ENCODE data around the gene ARSB.

The ARSB gene

DNA sequence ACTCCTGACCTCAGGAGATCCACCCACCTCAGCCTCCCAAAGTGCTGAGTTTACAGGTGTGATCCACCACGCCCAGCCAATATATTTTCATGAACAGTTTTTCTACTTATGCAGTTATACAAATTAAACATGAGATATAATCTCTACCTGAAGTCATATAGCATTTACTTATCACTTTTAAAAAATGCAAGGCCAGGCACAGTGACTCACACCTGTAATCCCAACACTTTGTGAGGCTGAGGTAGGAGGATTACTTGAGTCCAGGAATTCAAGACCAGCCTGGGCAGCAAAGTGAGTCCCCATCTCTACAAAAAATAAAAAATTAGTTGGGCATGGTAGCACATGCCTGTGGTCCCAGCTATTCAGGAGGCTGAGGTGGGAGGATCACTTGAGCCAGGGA lies 171.8 kb downstream of the ARSB start:
- Histone ChIP-seq H3K4me3 (ENCODE audit: low read depth, low read length) (no peak overlapping the region), H3K36me3 (replicated peaks) (no peaks in the 10 kb centered on the region), H3K27me3 (replicated peaks) (no peaks in the 10 kb centered on the region), H3K27ac (no peak overlapping the region)
- in situ Hi-C loops (cut with HindIII; ENCODE audit: low pct_ligation_motif_present, low sequenced_read_pairs) = no loop called here
- TF ChIP-seq, protein P1, sequence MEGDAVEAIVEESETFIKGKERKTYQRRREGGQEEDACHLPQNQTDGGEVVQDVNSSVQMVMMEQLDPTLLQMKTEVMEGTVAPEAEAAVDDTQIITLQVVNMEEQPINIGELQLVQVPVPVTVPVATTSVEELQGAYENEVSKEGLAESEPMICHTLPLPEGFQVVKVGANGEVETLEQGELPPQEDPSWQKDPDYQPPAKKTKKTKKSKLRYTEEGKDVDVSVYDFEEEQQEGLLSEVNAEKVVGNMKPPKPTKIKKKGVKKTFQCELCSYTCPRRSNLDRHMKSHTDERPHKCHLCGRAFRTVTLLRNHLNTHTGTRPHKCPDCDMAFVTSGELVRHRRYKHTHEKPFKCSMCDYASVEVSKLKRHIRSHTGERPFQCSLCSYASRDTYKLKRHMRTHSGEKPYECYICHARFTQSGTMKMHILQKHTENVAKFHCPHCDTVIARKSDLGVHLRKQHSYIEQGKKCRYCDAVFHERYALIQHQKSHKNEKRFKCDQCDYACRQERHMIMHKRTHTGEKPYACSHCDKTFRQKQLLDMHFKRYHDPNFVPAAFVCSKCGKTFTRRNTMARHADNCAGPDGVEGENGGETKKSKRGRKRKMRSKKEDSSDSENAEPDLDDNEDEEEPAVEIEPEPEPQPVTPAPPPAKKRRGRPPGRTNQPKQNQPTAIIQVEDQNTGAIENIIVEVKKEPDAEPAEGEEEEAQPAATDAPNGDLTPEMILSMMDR (IDR thresholded peaks at IDR 0.05; ENCODE audit: low read depth, low read length, missing control alignments) = no peak
- DNase-seq = no peak

DNA sequence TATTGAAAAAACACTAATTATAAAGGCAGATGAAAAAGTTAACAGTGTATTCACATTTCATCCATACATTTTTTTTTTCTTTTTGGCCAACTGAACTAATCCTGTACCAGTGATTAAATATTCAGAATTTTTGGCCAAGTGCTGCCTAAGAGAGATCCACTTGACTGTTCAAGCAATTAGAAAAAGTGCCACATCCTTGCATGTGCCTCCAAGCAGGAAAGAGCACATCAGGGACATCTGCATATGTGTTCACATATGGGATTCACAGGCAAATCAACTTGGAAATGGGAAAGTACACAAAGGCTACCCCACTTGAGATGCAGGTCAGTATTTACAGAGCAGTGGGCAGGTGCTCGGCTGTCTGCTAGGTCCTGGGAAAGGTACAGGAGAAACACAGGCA lies 173.2 kb downstream of the ARSB start:
- no peak for DNase-seq
- in situ Hi-C loops (cut with HindIII; ENCODE audit: low pct_ligation_motif_present, low sequenced_read_pairs) = no loop called here
- no peak overlapping the region for H3K27ac ChIP-seq
- TF ChIP-seq, protein P1 (IDR thresholded peaks at IDR 0.05; ENCODE audit: low read depth, low read length, missing control alignments) = no peak
- no peaks in the 10 kb centered on the region for H3K36me3 ChIP-seq (replicated peaks)
- H3K4me3 ChIP-seq (ENCODE audit: low read depth, low read length) = no peak overlapping the region
- no peaks in the 10 kb centered on the region for H3K27me3 ChIP-seq (replicated peaks)

DNA sequence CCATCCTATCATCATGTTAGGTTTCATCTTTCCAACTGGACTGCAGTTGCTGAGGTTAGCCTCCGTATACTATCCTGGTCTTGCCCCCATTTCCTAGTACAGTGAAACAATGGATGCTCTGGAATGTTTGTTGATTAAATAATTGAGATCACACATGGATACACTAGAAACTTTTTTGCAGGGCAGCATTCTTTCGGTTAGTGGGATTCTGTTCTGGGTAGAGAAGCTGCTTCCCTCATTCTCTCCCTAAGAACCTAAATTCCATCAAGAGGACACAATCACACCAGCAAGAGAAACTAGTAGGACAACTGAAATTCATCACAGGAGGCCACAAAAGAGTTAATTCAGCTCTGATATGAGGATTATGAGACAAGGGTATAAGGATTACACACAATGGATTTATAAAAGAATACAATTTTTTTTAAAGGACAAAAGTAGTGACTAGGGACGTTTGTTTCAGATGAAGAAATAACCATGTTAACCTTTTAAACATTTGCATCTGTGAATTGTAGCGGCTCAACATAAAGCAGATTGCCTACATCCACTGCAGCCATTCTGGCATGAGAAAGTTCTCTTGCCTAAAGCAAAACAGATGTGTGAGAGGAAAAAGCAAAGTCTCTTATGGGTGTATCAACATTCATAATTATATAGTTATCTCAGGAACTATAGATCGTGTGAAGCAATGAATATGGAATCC lies 173.8 kb downstream of the ARSB start:
- in situ Hi-C loops (cut with HindIII; ENCODE audit: low pct_ligation_motif_present, low sequenced_read_pairs) = no loop called here
- no peak for DNase-seq
- Histone ChIP-seq H3K27ac (no peak overlapping the region), H3K36me3 (replicated peaks) (no peaks in the 10 kb centered on the region), H3K4me3 (ENCODE audit: low read depth, low read length) (no peak overlapping the region), H3K27me3 (replicated peaks) (no peaks in the 10 kb centered on the region)
- TF ChIP-seq, protein P1 (IDR thresholded peaks at IDR 0.05; ENCODE audit: low read depth, low read length, missing control alignments) = no peak

DNA sequence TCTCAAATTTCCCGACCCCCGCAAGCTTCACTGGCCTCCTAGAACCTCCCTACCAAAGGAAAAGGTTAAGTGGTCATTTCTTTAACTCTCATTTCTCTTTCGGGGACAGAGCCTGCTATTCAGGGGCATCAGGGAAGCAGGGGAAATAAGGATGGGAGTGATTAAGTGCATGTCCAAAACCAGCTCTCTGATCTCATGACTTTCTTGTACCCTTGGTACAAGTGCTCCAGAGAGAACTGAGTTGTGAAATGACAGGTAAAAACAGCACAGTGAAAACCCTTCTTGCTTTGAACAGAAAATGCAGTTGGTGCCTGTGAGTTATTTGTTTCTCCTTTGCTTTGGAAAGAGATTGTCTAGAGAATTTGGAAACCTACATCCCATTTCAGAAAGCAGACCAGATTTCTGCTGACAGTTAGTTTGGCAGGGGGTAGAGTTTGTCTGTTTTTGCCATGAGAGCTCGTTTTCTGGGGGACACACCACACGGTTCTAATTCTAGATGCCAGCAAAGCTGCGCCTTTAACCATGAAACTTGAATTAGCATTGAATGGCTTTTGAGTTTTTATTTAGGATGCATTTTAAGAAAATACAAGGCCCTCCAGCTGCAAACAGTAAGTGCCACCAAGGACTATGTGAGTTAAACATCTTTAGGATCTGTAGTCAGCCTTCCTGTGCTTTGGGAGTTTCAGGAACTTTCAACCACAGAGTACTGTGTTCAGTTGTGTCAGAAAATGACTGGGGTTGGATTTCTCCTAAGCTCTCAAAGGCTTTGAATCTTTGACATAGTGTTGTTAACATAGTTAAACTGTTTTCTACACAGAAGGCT lies 174.8 kb downstream of the ARSB start:
- TF ChIP-seq, protein P1 (IDR thresholded peaks at IDR 0.05; ENCODE audit: low read depth, low read length, missing control alignments) = no peak
- in situ Hi-C loops (cut with HindIII; ENCODE audit: low pct_ligation_motif_present, low sequenced_read_pairs) = no loop called here
- DNase-seq = no peak

DNA sequence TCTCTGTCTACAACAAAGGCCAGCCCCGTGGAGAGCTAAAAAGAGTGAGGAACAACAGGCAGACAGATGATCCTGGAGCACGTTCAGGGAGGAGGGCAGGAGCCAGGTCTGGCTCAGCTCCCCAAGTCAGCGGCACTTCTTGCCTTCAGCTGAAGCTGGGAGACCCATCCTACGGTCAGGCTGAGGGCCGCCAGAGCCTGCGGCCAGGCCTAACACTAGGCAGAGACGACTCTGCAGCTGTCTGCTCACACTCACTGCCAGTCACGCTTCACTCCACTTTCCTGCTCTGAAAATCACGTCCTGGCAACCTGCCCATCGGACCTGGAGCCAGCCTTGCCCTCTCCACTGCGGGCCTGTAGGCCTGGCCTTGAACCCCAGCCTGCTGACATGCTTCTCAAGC lies 175.7 kb downstream of the ARSB start:
- H3K27me3 ChIP-seq (replicated peaks) = no peaks in the 10 kb centered on the region
- TF ChIP-seq, protein P1 (IDR thresholded peaks at IDR 0.05; ENCODE audit: low read depth, low read length, missing control alignments) = no peak
- no peak overlapping the region for H3K4me3 ChIP-seq (ENCODE audit: low read depth, low read length)
- in situ Hi-C loops (cut with HindIII; ENCODE audit: low pct_ligation_motif_present, low sequenced_read_pairs) = no loop called here
- no peaks in the 10 kb centered on the region for H3K36me3 ChIP-seq (replicated peaks)
- DNase-seq = no peak
- no peak overlapping the region for H3K27ac ChIP-seq

More for the DNA sequence above, 174.8 kb downstream of the ARSB start:
- Histone ChIP-seq H3K36me3 (replicated peaks) (no peaks in the 10 kb centered on the region), H3K4me3 (ENCODE audit: low read depth, low read length) (no peak overlapping the region), H3K27me3 (replicated peaks) (no peaks in the 10 kb centered on the region), H3K27ac (no peak overlapping the region)

Data from brain microvascular endothelial cell (primary cell).